ENCODE results near the gene CATSPERE. TPM values are rescaled to one million over a fixed set of nuclear protein-coding genes. Genes with fewer than 3 reads are reported as not detected.

The CATSPERE gene
- total and polyA plus RNA-seq, 10 of the 15 experiments (the other 5 are each of a cell fraction or from before 2014, with no cell fraction given) = 0.04 to 0.24 (median 0.17) TPM; not detected in 3

- no peak for ATAC-seq
- no peak for FAIRE-seq
- peaks cover 50% of the 10 kb centered on the region for H3K79me2 ChIP-seq (ENCODE audit: control insufficient read depth, insufficient read depth, low read length)
- peak within 1 kb of the TSS; percentile 78 for H2AFZ ChIP-seq (ENCODE audit: control insufficient read depth, low read depth, low read length)
- H3K4me3 ChIP-seq = peak within 1 kb of the TSS; percentile 96
- H3K36me3 ChIP-seq (ENCODE audit: control insufficient read depth in 2 of 2, insufficient read depth in 2 of 2, low read length in 1 of 2) = peaks cover 0 to 3% of the 10 kb centered on the region in 2 experiments; a peak in 1 of 4 replicates
- no peaks in the 10 kb centered on the region; the same call in 2 of the 3 replicates for H3K9me3 ChIP-seq (replicated peaks; ENCODE audit: control insufficient read depth, insufficient read depth, low read length)
- intact Hi-C loops (cut with micrococcal nuclease; ENCODE audit: unreplicated experiment) (loop anchor here (1.0 to 10.0 kb wide), 6 partner anchors 132 to 1194 kb away; partner anchors contain the start of genes CEP170, COX20 and SDCCAG8), in situ Hi-C loops (cut with MboI) (loop anchor here (5.0 to 10.0 kb wide), 2 partner anchors 201 to 523 kb away; partner anchors contain the start of gene DESI2)
- H3K4me2 ChIP-seq (ENCODE audit: control insufficient read depth, insufficient read depth) = peak within 1 kb of the TSS; percentile 94
- POLR2A ChIA-PET = no interaction called here
- WGBS (ENCODE audit: insufficient coverage, insufficient replicate concordance, low lambda C conversion rate, missing lambda C conversion rate) = under 1% methylated on average over 34 of the region's 45 CpGs
- no peaks in the 10 kb centered on the region for H3K27me3 ChIP-seq (replicated peaks in 1 of 2; ENCODE audit: control insufficient read depth in 2 of 2, insufficient read depth in 2 of 2, low read length in 1 of 2)
- RAD21 ChIA-PET (ENCODE audit: unreplicated experiment) = no interaction called here
- CTCF ChIA-PET = no interaction called here
- SMC1A ChIA-PET (ENCODE audit: uncharacterized antibody, unreplicated experiment) = interaction anchor here (0.8 kb wide), 1 partner anchor 129 kb away, joined by 5 read pairs; no protein-coding TSS in a partner anchor
- no peak for DNase-seq (ENCODE audit: low read depth, low spot score)
- H3K9ac ChIP-seq (ENCODE audit: control insufficient read depth, insufficient read depth, low read length) = peak within 1 kb of the TSS; percentile 95
- peaks cover 4% of the 10 kb centered on the region; the same call in 1 of the 2 replicates for H3K4me1 ChIP-seq (ENCODE audit: control insufficient read depth, insufficient read depth, low read length)
- peak within 1 kb of the TSS; percentile 93 for H3K27ac ChIP-seq (ENCODE audit: control insufficient read depth, insufficient read depth)
- BruUV-seq (replicated peaks) = no TSS peak
- H4K20me1 ChIP-seq (ENCODE audit: control insufficient read depth, insufficient read depth) = no peaks in the 10 kb centered on the region
- TF ChIP-seq EGR1 (IDR thresholded peaks at IDR 0.05; ENCODE audit: borderline replicate concordance in 1 of 2, low read depth in 2 of 2, low read length in 2 of 2) (peak in 1 of 2 experiments; percentile 48; a peak in 2 of 3 replicates), JUND (IDR thresholded peaks at IDR 0.05; ENCODE audit: low read depth, low read length) (no peak), IRF3 (IDR thresholded peaks at IDR 0.05) (no peak), MAX (IDR thresholded peaks at IDR 0.05; ENCODE audit: low read depth, low read length) (no peak; the same call in 1 of the 2 replicates), ZBTB11 (CRISPR knock-in tag; IDR thresholded peaks at IDR 0.05) (no peak), PBX3 (IDR thresholded peaks at IDR 0.05; ENCODE audit: insufficient replicate concordance, low read depth, low read length) (no peak), CBFB (IDR thresholded peaks at IDR 0.05; ENCODE audit: low read depth) (0 out of 2 replicates have a peak, but pooled peaks have one; percentile 34), ZNF687 (IDR thresholded peaks at IDR 0.05) (peak; percentile 66), ASH2L (IDR thresholded peaks at IDR 0.05; ENCODE audit: borderline replicate concordance, low read depth) (0 out of 2 replicates have a peak, but pooled peaks have one; percentile 51), PML (IDR thresholded peaks at IDR 0.05; ENCODE audit: low read length) (peak; percentile 80), DPF2 (IDR thresholded peaks at IDR 0.05) (0 out of 2 replicates have a peak, but pooled peaks have one; percentile 61)
Observed at GRCh38 chr1:244451539-244451950, 9.5 kb upstream of the CATSPERE start, which contains the start of gene ADSS2. Gene ADSS2 (minus strand): TSS chr1:244451909. CDS start chr1:244451817, 92 bp downstream.

Data from GM12878 (cell line).